CD4-positive, alpha-beta T cell (primary cell): ENCODE measurements around the gene CLDN24. TPM values are rescaled to one million over a fixed set of nuclear protein-coding genes. Genes with fewer than 3 reads are reported as not detected.

Source experiments
- ATAC-seq: fragments of 200-7000 bp; cut with Tn5 transposase; one replicate; pipeline ENCODE4 v1.10.0; 2022; ENCODE audit warnings: mild to moderate bottlenecking; ENCODE audit not compliant: poor library complexity
- CTCF ChIA-PET: fragments of 350-600 bp; sonication (Branson Sonifier 250); formaldehyde crosslinking; loops from one replicate; lab custom pipeline; 2021; ENCODE audit warnings: antibody characterized with exemption, inconsistent platforms; lab: Charles Lee
- POLR2A ChIA-PET: fragments of 350-600 bp; sonication (Branson Sonifier 250); formaldehyde crosslinking; loops from one replicate; lab custom pipeline; 2021; ENCODE audit warnings: antibody characterized with exemption, inconsistent platforms; lab: Charles Lee
- DNase-seq, 14 experiments: peaks; one replicate each; pipeline ENCODE4 v3.0.0-alpha.2; 2013 to 2020; ENCODE audit warnings: mixed read lengths in 2 of 14
- H3K27ac ChIP-seq, 2 donors: one replicate each; pipeline versions ENCODE4 v1.5.1 to v1.7.0; 2013; ENCODE audit warnings: low read length in 2 of 2, low read depth in 1 of 2, mild to moderate bottlenecking in 1 of 2
- H3K27me3 ChIP-seq, 2 experiments: 1 replicate in 1 of 2; 2 replicates in 1 of 2; pipeline versions ENCODE4 v1.6.1 to v1.7.0; 2013; ENCODE audit warnings: low read length in 2 of 2, control low read depth in 1 of 2, mild to moderate bottlenecking in 1 of 2, moderate library complexity in 1 of 2; ENCODE audit not compliant: insufficient read depth in 2 of 2, control insufficient read depth in 1 of 2
- H3K36me3 ChIP-seq: one replicate; pipeline ENCODE4 v1.6.1; 2013; ENCODE audit warnings: low read length, control low read depth; ENCODE audit not compliant: insufficient read depth
- H3K4me1 ChIP-seq: one replicate; pipeline ENCODE4 v1.6.1; 2013; ENCODE audit warnings: low read length, control low read depth; ENCODE audit not compliant: insufficient read depth
- H3K4me3 ChIP-seq: one replicate; pipeline ENCODE4 v1.5.1; 2013; ENCODE audit warnings: mild to moderate bottlenecking, low read length, moderate library complexity
- H3K9me3 ChIP-seq, 2 experiments: 1 replicate in 1 of 2; 2 replicates in 1 of 2; pipeline versions ENCODE4 v1.6.1 to v1.7.0; 2013; ENCODE audit warnings: low read length in 2 of 2, mild to moderate bottlenecking in 2 of 2, control low read depth in 1 of 2, moderate library complexity in 1 of 2; ENCODE audit not compliant: control insufficient read depth in 1 of 2, insufficient read depth in 1 of 2
- H3K27ac Mint-ChIP-seq: one replicate; pipeline ENCODE4 v1.8.0; 2020; ENCODE audit warnings: mixed read lengths
- H3K27me3 Mint-ChIP-seq: one replicate; pipeline ENCODE4 v1.8.0; 2021; ENCODE audit warnings: mixed read lengths
- H3K36me3 Mint-ChIP-seq: one replicate; pipeline ENCODE4 v1.8.0; 2021; ENCODE audit warnings: low read depth, mixed read lengths
- H3K4me1 Mint-ChIP-seq: one replicate; pipeline ENCODE4 v1.8.0; 2021; ENCODE audit warnings: low read depth, mixed read lengths
- H3K4me3 Mint-ChIP-seq: one replicate; pipeline ENCODE4 v1.8.0; 2020; ENCODE audit warnings: mild to moderate bottlenecking, mixed read lengths
- H3K9me3 Mint-ChIP-seq: one replicate; pipeline ENCODE4 v1.8.0; 2020; ENCODE audit warnings: mixed read lengths
- intact Hi-C, 2 experiments: fragments of 100-400 bp; cut with DNase I in 1 of 2; cut with micrococcal nuclease in 1 of 2; formaldehyde crosslinking; loops; one replicate each; pipeline versions ENCODE4 v1.15.1 to v1.9.0; 2023 to 2025; cut with DNase I, micrococcal nuclease
- total RNA-seq, 174 experiments: library from RNA in 2 of 174; stranded (reverse) in 2 of 174; gene quantifications; one replicate each; pipeline ENCODE4 v1.2.3 and lab custom pipeline; 2021 to 2026
- TF ChIP-seq, protein P1 (sequence below): fragments of 200-600 bp; IDR thresholded peaks from one replicate; pipeline ENCODE4 v1.8.0; 2022; ENCODE audit warnings: antibody characterized with exemption, mild to moderate bottlenecking

Gene CLDN24
- total RNA-seq, 2 experiments from 2014 or later = not detected

DNA sequence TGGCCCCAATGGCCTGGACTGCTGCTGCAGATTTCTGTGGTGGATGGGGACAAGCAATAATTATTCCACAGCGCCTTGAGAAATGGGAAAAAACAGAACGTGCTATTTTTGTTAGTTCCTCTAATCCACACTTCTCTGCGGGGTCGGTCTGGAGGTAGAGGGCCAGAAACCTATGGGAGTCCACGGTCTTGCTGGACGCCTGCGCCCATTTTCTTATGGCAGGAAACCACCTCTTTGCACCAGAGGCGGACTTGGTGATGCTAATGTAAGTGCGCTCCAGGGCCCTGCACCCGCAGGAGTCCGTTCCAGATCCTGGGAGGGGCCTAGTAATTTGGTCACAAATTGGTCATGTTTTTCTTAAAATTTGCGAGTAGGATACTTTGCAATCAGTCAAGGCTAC lies 25.9 kb upstream of the CLDN24 start:
- Mint-ChIP-seq H3K4me1 (no peaks in the 10 kb centered on the region), H3K27ac (no peak overlapping the region), H3K27me3 (peaks cover 56% of the 10 kb centered on the region), H3K4me3 (no peak overlapping the region), H3K9me3 (no peaks in the 10 kb centered on the region), H3K36me3 (no peaks in the 10 kb centered on the region)
- TF ChIP-seq, protein P1, sequence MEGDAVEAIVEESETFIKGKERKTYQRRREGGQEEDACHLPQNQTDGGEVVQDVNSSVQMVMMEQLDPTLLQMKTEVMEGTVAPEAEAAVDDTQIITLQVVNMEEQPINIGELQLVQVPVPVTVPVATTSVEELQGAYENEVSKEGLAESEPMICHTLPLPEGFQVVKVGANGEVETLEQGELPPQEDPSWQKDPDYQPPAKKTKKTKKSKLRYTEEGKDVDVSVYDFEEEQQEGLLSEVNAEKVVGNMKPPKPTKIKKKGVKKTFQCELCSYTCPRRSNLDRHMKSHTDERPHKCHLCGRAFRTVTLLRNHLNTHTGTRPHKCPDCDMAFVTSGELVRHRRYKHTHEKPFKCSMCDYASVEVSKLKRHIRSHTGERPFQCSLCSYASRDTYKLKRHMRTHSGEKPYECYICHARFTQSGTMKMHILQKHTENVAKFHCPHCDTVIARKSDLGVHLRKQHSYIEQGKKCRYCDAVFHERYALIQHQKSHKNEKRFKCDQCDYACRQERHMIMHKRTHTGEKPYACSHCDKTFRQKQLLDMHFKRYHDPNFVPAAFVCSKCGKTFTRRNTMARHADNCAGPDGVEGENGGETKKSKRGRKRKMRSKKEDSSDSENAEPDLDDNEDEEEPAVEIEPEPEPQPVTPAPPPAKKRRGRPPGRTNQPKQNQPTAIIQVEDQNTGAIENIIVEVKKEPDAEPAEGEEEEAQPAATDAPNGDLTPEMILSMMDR = no peak
- CTCF ChIA-PET = no interaction called here
- DNase-seq (no peak), ATAC-seq (no peak)
- Histone ChIP-seq H3K36me3 (no peaks in the 10 kb centered on the region), H3K4me3 (no peak overlapping the region), H3K27ac (no peak overlapping the region), H3K9me3 (no peaks in the 10 kb centered on the region), H3K4me1 (peaks cover 1% of the 10 kb centered on the region), H3K27me3 (peaks cover 3 to 17% of the 10 kb centered on the region in 2 experiments)
- POLR2A ChIA-PET = no interaction called here
- intact Hi-C loops = no loop called here

DNA sequence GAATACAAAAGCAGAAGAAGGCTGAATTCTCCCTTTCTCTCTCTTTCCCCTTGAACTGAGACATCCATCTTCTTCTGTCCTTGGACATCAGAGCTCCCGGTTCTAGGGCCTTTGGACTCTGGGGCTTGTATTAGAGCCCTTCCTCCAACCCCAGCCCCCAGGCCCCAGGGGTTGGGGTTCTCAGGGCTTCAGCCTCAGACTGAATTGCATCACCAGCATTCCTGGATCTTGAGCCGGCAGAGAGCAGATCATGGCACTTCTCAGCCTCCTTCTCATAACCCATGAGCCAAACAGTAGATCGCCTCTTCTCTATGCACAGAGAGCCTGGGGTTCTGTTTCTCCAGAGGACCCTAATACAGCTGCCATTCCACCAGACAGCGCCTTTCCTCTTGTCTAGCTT lies 25.3 kb upstream of the CLDN24 start:
- no peak for ATAC-seq
- Mint-ChIP-seq H3K4me1 (no peaks in the 10 kb centered on the region), H3K27me3 (peaks cover 57% of the 10 kb centered on the region), H3K9me3 (no peaks in the 10 kb centered on the region), H3K27ac (no peak overlapping the region), H3K36me3 (no peaks in the 10 kb centered on the region), H3K4me3 (no peak overlapping the region)
- H3K9me3 ChIP-seq = peaks cover 0 to 5% of the 10 kb centered on the region in 2 experiments
- ChIA-PET POLR2A (no interaction called here), CTCF (no interaction called here)
- H3K4me3 ChIP-seq = no peak overlapping the region
- H3K27ac ChIP-seq = no peak overlapping the region
- H3K4me1 ChIP-seq = peaks cover 7% of the 10 kb centered on the region
- H3K36me3 ChIP-seq = no peaks in the 10 kb centered on the region
- H3K27me3 ChIP-seq = peaks cover 3 to 20% of the 10 kb centered on the region in 2 experiments
- no peak for DNase-seq
- intact Hi-C loops = no loop called here
- TF ChIP-seq, protein P1 = no peak

DNA sequence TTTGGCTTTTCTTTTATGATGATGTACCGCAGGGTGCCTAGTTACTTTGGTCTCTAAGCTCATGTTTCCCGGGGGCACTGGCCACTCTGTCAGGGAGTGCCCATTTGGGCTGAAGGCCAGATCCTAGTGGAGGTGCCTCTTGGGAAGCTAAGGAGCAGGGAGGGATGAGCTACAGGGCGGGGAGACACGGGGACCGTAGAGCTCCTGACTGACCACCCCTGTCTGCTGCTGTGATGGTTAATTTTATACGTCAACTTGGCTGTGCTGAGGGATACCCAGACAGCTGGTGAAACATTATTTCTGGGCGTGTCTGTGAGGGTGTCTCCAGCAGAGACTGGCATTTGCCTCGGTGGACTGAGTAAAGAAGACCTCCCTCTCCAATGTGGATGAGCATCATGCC lies 24.9 kb upstream of the CLDN24 start:
- Histone ChIP-seq H3K27ac (no peak overlapping the region), H3K9me3 (peaks cover 0 to 8% of the 10 kb centered on the region in 2 experiments), H3K4me1 (peaks cover 8% of the 10 kb centered on the region), H3K4me3 (no peak overlapping the region), H3K36me3 (no peaks in the 10 kb centered on the region), H3K27me3 (peaks cover 3 to 20% of the 10 kb centered on the region in 2 experiments)
- ChIA-PET POLR2A (no interaction called here), CTCF (interaction anchor here (0.7 kb wide), 1 partner anchor 25 kb away, joined by 3 read pairs; no protein-coding TSS in a partner anchor)
- peaks cover 54% of the 10 kb centered on the region for H3K27me3 Mint-ChIP-seq
- H3K4me3 Mint-ChIP-seq = no peak overlapping the region
- ATAC-seq = no peak
- TF ChIP-seq, protein P1 = no peak
- H3K4me1 Mint-ChIP-seq = no peaks in the 10 kb centered on the region
- intact Hi-C loops = no loop called here
- no peak for DNase-seq
- H3K36me3 Mint-ChIP-seq = no peaks in the 10 kb centered on the region
- H3K27ac Mint-ChIP-seq = no peak overlapping the region
- H3K9me3 Mint-ChIP-seq = no peaks in the 10 kb centered on the region
